Ascending aorta (tissue), 2 donors: ENCODE results near the gene TBC1D14. TPM values are rescaled to one million over a fixed set of nuclear protein-coding genes. Genes with fewer than 3 reads are reported as not detected.

ENCODE experiments used
- DNase-seq, 2 donors: peaks; one replicate each; pipeline ENCODE4 v3.0.0-alpha.2; 2019; ENCODE audit warnings: low spot score in 2 of 2
- H3K27ac ChIP-seq, 2 donors: fragments of 200-600 bp; sonication (generic); one replicate each; pipeline ENCODE4 v1.5.1; 2016 to 2017; ENCODE audit warnings: mild to moderate bottlenecking in 1 of 2
- H3K27me3 ChIP-seq: fragments of 200-600 bp; sonication (generic); one replicate; pipeline ENCODE4 v1.5.1; 2017
- H3K36me3 ChIP-seq, 2 donors: fragments of 200-600 bp; sonication (generic); one replicate each; pipeline ENCODE4 v1.5.1; 2016
- H3K4me1 ChIP-seq, 2 donors: fragments of 200-600 bp; sonication (generic); one replicate each; pipeline ENCODE4 v1.5.1; 2016 to 2017; ENCODE audit warnings: mild to moderate bottlenecking in 1 of 2
- H3K4me3 ChIP-seq, 2 donors: fragments of 200-600 bp; sonication (generic); one replicate each; pipeline ENCODE4 v1.5.1; 2016 to 2017; ENCODE audit warnings: mild to moderate bottlenecking in 1 of 2
- H3K9me3 ChIP-seq, 2 donors: fragments of 200-600 bp; sonication (generic); one replicate each; pipeline ENCODE4 v1.5.1; 2016
- intact Hi-C: fragments of 100-400 bp; cut with DNase I; formaldehyde crosslinking; loops from one replicate; pipeline ENCODE4 v1.15.1; 2023
- total RNA-seq: library from RNA; depleted of rRNA; stranded (reverse); fragments of >200 nt; gene quantifications from one replicate; pipeline ENCODE4 v1.1.0, GENCODE V29; 2016
- TF ChIP-seq, protein P1 (sequence below), 3 experiments: fragments of 200-600 bp in 2 of 3; fragments of 450-650 bp in 1 of 3; sonication (generic) in 2 of 3; IDR thresholded peaks; one replicate each; pipeline ENCODE4 v1.5.1; 2016 to 2019; ENCODE audit warnings: antibody characterized with exemption in 3 of 3, mild to moderate bottlenecking in 1 of 3, moderate library complexity in 1 of 3

The TBC1D14 gene
- total RNA-seq, 1 donor from 2014 or later, result 26.4 TPM

DNA sequence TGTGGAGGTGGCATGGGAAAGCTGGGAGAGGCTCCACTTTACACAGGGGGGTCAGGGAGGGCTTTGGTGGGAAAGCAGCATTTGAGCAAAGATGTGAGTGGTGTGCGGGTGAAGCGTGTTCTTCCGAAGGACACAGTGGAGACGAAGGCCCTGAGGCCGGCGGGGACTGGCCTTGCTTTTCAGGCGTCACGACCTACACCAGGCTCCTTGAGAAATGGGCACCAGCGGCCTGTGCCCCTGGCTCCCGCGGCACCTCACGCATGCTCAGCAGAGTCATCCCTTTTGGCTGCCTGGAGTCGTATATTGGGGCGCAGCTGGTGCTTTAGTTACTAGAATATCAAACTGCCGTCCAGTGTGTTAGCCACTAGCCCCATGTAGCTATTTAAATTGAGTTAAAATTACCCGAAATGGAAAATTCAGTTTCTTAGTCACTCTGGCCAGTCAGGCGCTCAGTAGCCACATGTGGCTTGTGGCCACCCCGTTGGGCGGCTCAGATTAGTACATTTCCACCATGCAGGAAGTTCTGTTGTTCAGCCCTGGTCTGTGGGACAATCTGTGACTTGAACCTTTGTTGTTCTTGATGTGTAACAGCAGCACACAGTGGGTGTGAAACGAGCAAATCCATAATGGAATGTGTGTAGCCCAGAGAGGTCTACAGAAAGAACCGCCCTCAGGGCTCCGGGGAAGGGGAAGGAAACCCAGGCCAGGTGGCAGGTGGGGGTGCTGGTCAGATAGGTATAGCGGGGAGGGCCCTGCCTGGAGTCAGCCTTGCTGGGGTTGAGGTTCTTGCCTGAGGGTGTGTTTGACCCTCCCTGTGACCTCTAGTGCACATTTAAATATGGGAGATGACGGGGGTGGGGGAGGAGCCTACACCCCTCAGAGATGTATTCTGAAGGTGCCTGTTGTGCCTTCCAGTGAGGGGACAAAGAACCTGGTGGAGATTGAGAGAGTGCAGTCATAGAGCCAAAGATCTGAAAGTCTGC lies 30.4 kb downstream of the TBC1D14 start:
- no peak for DNase-seq
- Histone ChIP-seq H3K9me3 (no peaks in the 10 kb centered on the region), H3K4me3 (no peak overlapping the region), H3K4me1 (peaks cover 0 to 17% of the 10 kb centered on the region in 2 donors), H3K27me3 (no peaks in the 10 kb centered on the region), H3K27ac (peak overlapping the region; percentile 6 to 72), H3K36me3 (no peaks in the 10 kb centered on the region)
- TF ChIP-seq, protein P1, sequence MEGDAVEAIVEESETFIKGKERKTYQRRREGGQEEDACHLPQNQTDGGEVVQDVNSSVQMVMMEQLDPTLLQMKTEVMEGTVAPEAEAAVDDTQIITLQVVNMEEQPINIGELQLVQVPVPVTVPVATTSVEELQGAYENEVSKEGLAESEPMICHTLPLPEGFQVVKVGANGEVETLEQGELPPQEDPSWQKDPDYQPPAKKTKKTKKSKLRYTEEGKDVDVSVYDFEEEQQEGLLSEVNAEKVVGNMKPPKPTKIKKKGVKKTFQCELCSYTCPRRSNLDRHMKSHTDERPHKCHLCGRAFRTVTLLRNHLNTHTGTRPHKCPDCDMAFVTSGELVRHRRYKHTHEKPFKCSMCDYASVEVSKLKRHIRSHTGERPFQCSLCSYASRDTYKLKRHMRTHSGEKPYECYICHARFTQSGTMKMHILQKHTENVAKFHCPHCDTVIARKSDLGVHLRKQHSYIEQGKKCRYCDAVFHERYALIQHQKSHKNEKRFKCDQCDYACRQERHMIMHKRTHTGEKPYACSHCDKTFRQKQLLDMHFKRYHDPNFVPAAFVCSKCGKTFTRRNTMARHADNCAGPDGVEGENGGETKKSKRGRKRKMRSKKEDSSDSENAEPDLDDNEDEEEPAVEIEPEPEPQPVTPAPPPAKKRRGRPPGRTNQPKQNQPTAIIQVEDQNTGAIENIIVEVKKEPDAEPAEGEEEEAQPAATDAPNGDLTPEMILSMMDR (IDR thresholded peaks at IDR 0.05), result no peak
- intact Hi-C loops, result no loop called here

DNA sequence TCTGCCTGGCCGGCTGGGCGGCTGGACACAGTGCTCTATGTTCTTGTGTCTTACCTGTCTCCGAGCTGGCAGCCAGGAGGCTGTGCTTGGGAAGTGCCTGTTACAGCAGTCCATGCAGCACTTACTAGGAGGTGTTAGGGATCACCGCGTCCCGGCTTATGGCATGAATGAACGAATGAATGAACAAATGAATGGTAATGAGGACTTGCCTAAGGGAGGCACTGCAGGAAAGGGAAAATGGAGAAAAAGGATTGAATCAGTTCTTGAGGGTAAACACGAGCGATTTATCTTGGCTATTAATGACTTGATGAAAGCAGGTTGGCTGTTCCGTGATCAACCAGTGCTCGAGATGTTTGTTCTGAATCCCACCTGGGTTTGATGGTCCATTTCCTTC lies 31.1 kb downstream of the TBC1D14 start:
- intact Hi-C loops, result no loop called here
- peak overlapping the region; percentile 6 to 72 for H3K27ac ChIP-seq
- H3K36me3 ChIP-seq, result no peaks in the 10 kb centered on the region
- no peaks in the 10 kb centered on the region for H3K27me3 ChIP-seq
- H3K4me1 ChIP-seq, result peaks cover 0 to 17% of the 10 kb centered on the region in 2 donors
- TF ChIP-seq, protein P1 (IDR thresholded peaks at IDR 0.05), result no peak
- no peaks in the 10 kb centered on the region for H3K9me3 ChIP-seq
- no peak for DNase-seq
- no peak overlapping the region for H3K4me3 ChIP-seq

DNA sequence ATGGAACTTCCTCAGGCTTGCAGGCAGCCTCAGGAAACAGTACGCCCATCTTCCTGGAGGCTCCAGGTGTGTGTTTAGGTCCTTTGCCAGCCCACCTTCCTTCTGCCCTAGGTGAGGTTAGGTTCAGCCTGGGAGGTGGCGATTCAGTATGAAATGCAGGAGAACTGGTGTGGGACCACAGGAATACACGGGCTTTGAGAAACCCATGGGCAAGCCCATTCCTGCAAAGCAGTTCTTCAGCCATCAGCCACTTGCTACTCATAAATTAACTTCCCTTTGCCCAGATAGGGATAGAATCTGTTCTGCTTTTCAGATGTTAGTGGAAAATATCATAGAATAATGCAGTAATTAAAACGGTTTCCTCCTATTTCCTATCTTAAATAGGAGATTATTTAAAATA lies 32.2 kb downstream of the TBC1D14 start:
- Histone ChIP-seq H3K9me3 (no peaks in the 10 kb centered on the region), H3K4me1 (peaks cover 0 to 17% of the 10 kb centered on the region in 2 donors), H3K27me3 (no peaks in the 10 kb centered on the region), H3K36me3 (no peaks in the 10 kb centered on the region), H3K27ac (peak overlapping the region; percentile 60 to 72), H3K4me3 (peak overlapping the region in 1 of 2 donors; percentile 1)
- TF ChIP-seq, protein P1 (IDR thresholded peaks at IDR 0.05), result no peak
- intact Hi-C loops, result no loop called here
- no peak for DNase-seq

DNA sequence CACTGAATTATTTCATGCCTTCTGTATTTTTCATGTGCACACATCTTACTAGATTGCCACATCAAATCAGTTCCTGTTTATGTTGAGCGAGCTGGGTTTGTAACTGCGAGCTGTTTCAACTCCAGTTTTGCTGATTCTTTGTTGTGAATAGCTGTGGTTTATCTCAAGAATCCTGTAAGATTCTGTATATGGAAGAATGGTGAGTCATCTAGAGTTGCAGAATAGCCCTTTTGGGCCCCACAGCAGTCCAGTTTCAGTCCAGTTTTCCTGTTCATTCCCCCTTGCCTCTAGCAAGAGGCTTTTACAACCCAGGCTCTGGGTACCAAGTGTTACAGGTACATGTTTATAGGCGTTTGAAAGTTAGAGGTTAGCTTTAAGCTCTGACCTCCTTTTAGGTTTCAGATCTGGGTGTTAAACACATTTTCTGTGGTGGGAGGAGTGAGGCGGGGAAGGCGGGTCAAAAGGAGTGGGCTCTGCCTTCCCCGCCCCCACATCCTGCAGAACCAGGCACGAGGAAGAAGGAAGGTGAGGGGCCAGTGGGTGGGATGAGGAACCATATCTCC lies 32.7 kb downstream of the TBC1D14 start:
- H3K4me1 ChIP-seq, result peaks cover 0 to 17% of the 10 kb centered on the region in 2 donors
- no peak for DNase-seq
- TF ChIP-seq, protein P1 (IDR thresholded peaks at IDR 0.05), result no peak
- H3K9me3 ChIP-seq, result no peaks in the 10 kb centered on the region
- H3K4me3 ChIP-seq, result no peak overlapping the region
- peak overlapping the region; percentile 60 to 72 for H3K27ac ChIP-seq
- intact Hi-C loops, result no loop called here
- H3K27me3 ChIP-seq, result no peaks in the 10 kb centered on the region
- H3K36me3 ChIP-seq, result no peaks in the 10 kb centered on the region

DNA sequence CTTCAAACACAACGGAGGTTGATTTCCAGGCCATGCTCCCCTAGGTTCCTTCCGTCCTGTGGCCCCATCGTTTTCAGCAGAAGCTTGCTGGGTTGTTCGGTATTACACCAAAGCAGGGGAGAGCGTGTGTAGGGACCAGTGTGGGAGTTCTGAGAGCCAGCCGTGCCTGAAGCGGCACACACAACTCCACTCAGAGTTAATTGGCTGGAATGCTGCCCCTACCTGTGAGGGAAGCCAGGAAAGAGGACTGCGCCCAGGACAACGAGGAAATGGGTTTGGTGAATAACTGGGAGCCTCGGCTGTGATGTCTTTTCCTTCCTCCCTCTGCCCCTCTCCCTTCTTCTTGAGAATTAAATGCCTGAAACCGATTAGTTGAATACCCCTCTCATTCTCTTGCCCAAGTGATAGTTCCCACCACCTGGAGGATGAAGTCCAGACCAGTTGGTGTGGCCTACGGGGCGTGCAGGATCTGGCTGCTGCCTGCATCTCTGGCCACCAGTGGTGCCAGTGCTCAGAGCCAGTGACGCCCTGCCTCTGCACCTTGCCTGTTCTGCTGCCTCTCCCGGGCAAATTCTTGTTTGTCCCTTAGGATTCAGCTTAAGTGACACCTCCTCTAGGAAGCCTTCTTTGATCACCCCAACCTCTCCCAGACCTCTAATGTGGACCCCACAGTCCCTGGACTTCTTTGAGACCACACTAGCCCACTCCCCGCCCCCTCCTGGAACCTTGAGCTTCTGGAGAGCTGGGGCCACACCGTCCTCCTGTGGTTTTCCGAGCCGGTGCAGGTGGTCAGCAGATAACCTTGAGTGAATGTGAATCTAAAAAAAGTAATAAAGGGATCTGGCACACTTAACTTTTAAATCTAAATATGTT lies 33.6 kb downstream of the TBC1D14 start:
- Histone ChIP-seq H3K4me3 (no peak overlapping the region), H3K27ac (peak overlapping the region; percentile 60 to 72), H3K27me3 (no peaks in the 10 kb centered on the region), H3K4me1 (peaks cover 0 to 17% of the 10 kb centered on the region in 2 donors), H3K9me3 (no peaks in the 10 kb centered on the region), H3K36me3 (no peaks in the 10 kb centered on the region)
- no peak for DNase-seq
- TF ChIP-seq, protein P1 (IDR thresholded peaks at IDR 0.05), result no peak
- intact Hi-C loops, result no loop called here
